Skeletal muscle tissue (tissue), 4 donors: ENCODE data around the gene TIAL1. TPM values are rescaled to one million over a fixed set of nuclear protein-coding genes. Genes with fewer than 3 reads are reported as not detected.

Experiments used
- H3K27ac ChIP-seq: one replicate; pipeline ENCODE4 v1.7.0; 2013; ENCODE audit warnings: mild to moderate bottlenecking, low read depth, low read length, inconsistent platforms
- H3K27me3 ChIP-seq, 3 donors: one replicate each; pipeline ENCODE4 v1.7.0; 2013; ENCODE audit warnings: low read length in 3 of 3; ENCODE audit not compliant: control insufficient read depth in 3 of 3, insufficient read depth in 3 of 3
- H3K36me3 ChIP-seq, 3 donors: one replicate each; pipeline ENCODE4 v1.7.0; 2013; ENCODE audit warnings: low read length in 3 of 3; ENCODE audit not compliant: control insufficient read depth in 3 of 3, insufficient read depth in 3 of 3
- H3K4me1 ChIP-seq, 3 donors: one replicate each; pipeline ENCODE4 v1.7.0; 2013; ENCODE audit warnings: low read length in 3 of 3, mild to moderate bottlenecking in 3 of 3; ENCODE audit not compliant: control insufficient read depth in 3 of 3, insufficient read depth in 3 of 3
- H3K4me3 ChIP-seq, 3 donors: one replicate each; pipeline ENCODE4 v1.7.0; 2013; ENCODE audit warnings: low read length in 3 of 3
- H3K9ac ChIP-seq, 3 donors: one replicate each; pipeline ENCODE4 v1.7.0; 2013; ENCODE audit warnings: low read length in 3 of 3, mild to moderate bottlenecking in 3 of 3, moderate library complexity in 2 of 3, low read depth in 1 of 3
- H3K9me3 ChIP-seq, 3 donors: one replicate each; pipeline ENCODE4 v1.7.0; 2013; ENCODE audit warnings: low read length in 3 of 3; ENCODE audit not compliant: control insufficient read depth in 3 of 3
- total RNA-seq: library from RNA; depleted of rRNA; stranded (reverse); fragments of >200 nt; gene quantifications from one replicate; pipeline ENCODE4 v1.2.3, GENCODE V29; 2014
- donor health status: Osteomylitis.

TIAL1 gene
- total RNA-seq, result 39.1 TPM

GRCh38 chr10:119596537-119597404 lies at the start of gene TIAL1:
Gene TIAL1 (minus strand): TSS chr10:119596964. CDS start chr10:119596465, 499 bp downstream.
- peak within 1 kb of the TSS; percentile 90 to 97 (median 96) for H3K9ac ChIP-seq

GRCh38 chr10:119644994-119645393 lies 48.2 kb upstream of the TIAL1 start:
- Histone ChIP-seq H3K27me3 (no peaks in the 10 kb centered on the region), H3K4me3 (no peak overlapping the region), H3K4me1 (peaks cover 0 to 5% (median 3%) of the 10 kb centered on the region in 3 donors), H3K36me3 (no peaks in the 10 kb centered on the region), H3K27ac (no peak overlapping the region), H3K9me3 (peaks cover 0 to 4% (median 0%) of the 10 kb centered on the region in 3 donors), H3K9ac (no peak overlapping the region)

More at GRCh38 chr10:119596537-119597404, at the start of gene TIAL1:
- peaks cover 22 to 45% (median 39%) of the 10 kb centered on the region in 3 donors for H3K4me1 ChIP-seq
- no peaks in the 10 kb centered on the region for H3K36me3 ChIP-seq
- H3K9me3 ChIP-seq, result no peaks in the 10 kb centered on the region
- H3K27ac ChIP-seq, result peak within 1 kb of the TSS; percentile 97
- H3K27me3 ChIP-seq, result no peaks in the 10 kb centered on the region
- peak within 1 kb of the TSS; percentile 92 to 97 (median 96) for H3K4me3 ChIP-seq

GRCh38 chr10:119644205-119644814 lies 47.5 kb upstream of the TIAL1 start:
- Histone ChIP-seq H3K4me1 (peaks cover 0 to 5% (median 3%) of the 10 kb centered on the region in 3 donors), H3K36me3 (no peaks in the 10 kb centered on the region), H3K4me3 (no peak overlapping the region), H3K27ac (no peak overlapping the region), H3K9ac (no peak overlapping the region), H3K9me3 (peaks cover 0 to 4% (median 0%) of the 10 kb centered on the region in 3 donors), H3K27me3 (no peaks in the 10 kb centered on the region)

GRCh38 chr10:119643306-119644204 lies 46.8 kb upstream of the TIAL1 start:
- H3K9me3 ChIP-seq, result peaks cover 0 to 4% (median 0%) of the 10 kb centered on the region in 3 donors
- H3K4me3 ChIP-seq, result no peak overlapping the region
- H3K27ac ChIP-seq, result no peak overlapping the region
- H3K4me1 ChIP-seq, result peaks cover 0 to 5% (median 3%) of the 10 kb centered on the region in 3 donors
- no peaks in the 10 kb centered on the region for H3K36me3 ChIP-seq
- H3K27me3 ChIP-seq, result no peaks in the 10 kb centered on the region
- H3K9ac ChIP-seq, result no peak overlapping the region

GRCh38 chr10:119642556-119643111 lies 45.9 kb upstream of the TIAL1 start:
- H3K9me3 ChIP-seq, result peaks cover 0 to 4% (median 0%) of the 10 kb centered on the region in 3 donors
- H3K4me3 ChIP-seq, result no peak overlapping the region
- H3K9ac ChIP-seq, result no peak overlapping the region
- H3K36me3 ChIP-seq, result no peaks in the 10 kb centered on the region
- H3K27ac ChIP-seq, result no peak overlapping the region
- H3K4me1 ChIP-seq, result peaks cover 0 to 5% (median 3%) of the 10 kb centered on the region in 3 donors
- no peaks in the 10 kb centered on the region for H3K27me3 ChIP-seq

- Histone ChIP-seq H3K36me3 (no peaks in the 10 kb centered on the region), H3K27ac (no peak overlapping the region), H3K27me3 (no peaks in the 10 kb centered on the region), H3K9me3 (peaks cover 0 to 4% (median 0%) of the 10 kb centered on the region in 3 donors), H3K9ac (no peak overlapping the region), H3K4me3 (no peak overlapping the region), H3K4me1 (peaks cover 0 to 5% (median 3%) of the 10 kb centered on the region in 3 donors)
Observed at GRCh38 chr10:119640875-119641526, 44.2 kb upstream of the TIAL1 start.

- Histone ChIP-seq H3K9me3 (peaks cover 0 to 4% (median 0%) of the 10 kb centered on the region in 3 donors), H3K9ac (no peak overlapping the region), H3K4me1 (peaks cover 0 to 5% (median 3%) of the 10 kb centered on the region in 3 donors), H3K36me3 (no peaks in the 10 kb centered on the region), H3K27me3 (no peaks in the 10 kb centered on the region), H3K4me3 (no peak overlapping the region), H3K27ac (no peak overlapping the region)
Observed at GRCh38 chr10:119640384-119640783, 43.6 kb upstream of the TIAL1 start.

- Histone ChIP-seq H3K27me3 (no peaks in the 10 kb centered on the region), H3K36me3 (no peaks in the 10 kb centered on the region), H3K9me3 (no peaks in the 10 kb centered on the region), H3K4me1 (peaks cover 0 to 5% (median 3%) of the 10 kb centered on the region in 3 donors), H3K9ac (no peak overlapping the region), H3K4me3 (no peak overlapping the region), H3K27ac (no peak overlapping the region)
Observed at GRCh38 chr10:119638982-119639381, 42.2 kb upstream of the TIAL1 start.

GRCh38 chr10:119637631-119638030 lies 40.9 kb upstream of the TIAL1 start:
- H3K36me3 ChIP-seq, result no peaks in the 10 kb centered on the region
- no peaks in the 10 kb centered on the region for H3K27me3 ChIP-seq

More at GRCh38 chr10:119637631-119638030, 40.9 kb upstream of the TIAL1 start:
- Histone ChIP-seq H3K4me3 (no peak overlapping the region), H3K27ac (no peak overlapping the region), H3K4me1 (no peaks in the 10 kb centered on the region), H3K9ac (no peak overlapping the region), H3K9me3 (no peaks in the 10 kb centered on the region)
